HCT116 (cell line): ENCODE data around the gene SPP2. TPM values are rescaled to one million over a fixed set of nuclear protein-coding genes. Genes with fewer than 3 reads are reported as not detected.

Source experiments
- ATAC-seq: fragments of 200-7000 bp; cut with Tn5 transposase; 2 replicates; pipeline ENCODE4 v1.9.1; 2020; ENCODE audit warnings: mild to moderate bottlenecking, moderate library complexity
- BruUV-seq: library from RNA; stranded (reverse); fragments of 400-500 nt; replicated peaks from 2 replicates; lab custom pipeline; 2021; lab: Mats Ljungman, UMichigan
- CTCF ChIA-PET: fragments of 300-600 bp; sonication (Branson Sonifier 250); formaldehyde crosslinking; loops from one replicate; lab custom pipeline; 2021; ENCODE audit warnings: antibody characterized with exemption; lab: Charles Lee
- POLR2A ChIA-PET: fragments of 300-600, 350-600 bp; sonication (Branson Sonifier 250); formaldehyde crosslinking; loops from one replicate; lab custom pipeline; 2021; ENCODE audit warnings: antibody characterized with exemption; lab: Charles Lee
- RAD21 ChIA-PET, 2 experiments: fragments of 300-600 bp; sonication (Branson Sonifier 250); formaldehyde crosslinking; loops; one replicate each; lab custom pipeline; 2023; ENCODE audit warnings: low total read pairs in 2 of 2; ENCODE audit not compliant: uncharacterized antibody in 2 of 2, unreplicated experiment in 2 of 2, low non-redundant PET in 1 of 2; lab: Charles Lee
- DNase-seq: peaks from one replicate; pipeline ENCODE4 v3.0.0-alpha.2; 2010; ENCODE audit warnings: low read depth, low spot score
- H2AFZ ChIP-seq: fragments of 200-600 bp; shearing (Covaris generic), sonication (generic); 2 replicates; pipeline ENCODE4 v1.6.1; 2017; ENCODE audit warnings: low read depth, mixed run types, mixed read lengths, antibody characterized with exemption, low read length; ENCODE audit not compliant: poor library complexity, severe bottlenecking
- H3K27ac ChIP-seq: 2 replicates; pipeline ENCODE4 v1.5.1; 2012; ENCODE audit warnings: low read depth, low read length
- H3K27me3 ChIP-seq: fragments of 200-600 bp; sonication (generic); 2 replicates; pipeline ENCODE4 v1.6.1; 2016; ENCODE audit warnings: mixed run types, low read length, mixed read lengths; ENCODE audit not compliant: insufficient read depth
- H3K36me3 ChIP-seq, 2 experiments: fragments of 200-500 bp in 1 of 2; fragments of 200-600 bp in 1 of 2; sonication (Bioruptor generic) in 1 of 2; sonication (generic) in 1 of 2; 2 replicates each; pipeline versions ENCODE4 v1.5.1 to v1.6.1; 2014 to 2016; ENCODE audit warnings: low read length in 2 of 2, inconsistent platforms in 1 of 2, mixed read lengths in 1 of 2, mixed run types in 1 of 2; ENCODE audit not compliant: insufficient read depth in 2 of 2, control insufficient read depth in 1 of 2
- H3K4me1 ChIP-seq, 2 experiments: fragments of 200-600 bp in 1 of 2; sonication (generic) in 1 of 2; 2 replicates each; pipeline versions ENCODE4 v1.5.1 to v1.6.1; 2012 to 2017; ENCODE audit warnings: low read length in 2 of 2, inconsistent platforms in 1 of 2, mild to moderate bottlenecking in 1 of 2, mixed read lengths in 1 of 2, mixed run types in 1 of 2, moderate library complexity in 1 of 2; ENCODE audit not compliant: insufficient read depth in 2 of 2, control insufficient read depth in 1 of 2
- H3K4me2 ChIP-seq: fragments of 200-600 bp; sonication (generic); 2 replicates; pipeline ENCODE4 v1.6.1; 2017; ENCODE audit warnings: mixed run types, low read length, mixed read lengths
- H3K4me3 ChIP-seq, 2 experiments: fragments of 200-600 bp in 1 of 2; sonication (generic) in 1 of 2; replicated peaks in 1 of 2; 2 replicates each; pipeline ENCODE4 v1.5.1; 2011 to 2016; ENCODE audit warnings: low read length in 2 of 2, control low read depth in 1 of 2, low read depth in 1 of 2, mild to moderate bottlenecking in 1 of 2, mixed read lengths in 1 of 2, mixed run types in 1 of 2
- H3K79me2 ChIP-seq: fragments of 200-600 bp; sonication (generic); 2 replicates; pipeline ENCODE4 v1.6.1; 2017; ENCODE audit warnings: mild to moderate bottlenecking, mixed run types, low read length, moderate library complexity, mixed read lengths; ENCODE audit not compliant: insufficient read depth
- H3K9ac ChIP-seq: fragments of 200-600 bp; sonication (generic); 2 replicates; pipeline ENCODE4 v1.6.1; 2016; ENCODE audit warnings: low read length, mixed read lengths
- H3K9me2 ChIP-seq: fragments of 200-600 bp; sonication (generic), shearing (Covaris generic); 2 replicates; pipeline ENCODE4 v1.6.1; 2017; ENCODE audit warnings: mixed run types, mild to moderate bottlenecking, moderate library complexity; ENCODE audit not compliant: insufficient read depth
- H3K9me3 ChIP-seq, 2 experiments: fragments of 200-500 bp in 1 of 2; fragments of 200-600 bp in 1 of 2; sonication (Bioruptor generic) in 1 of 2; sonication (generic) in 1 of 2; 2 replicates each; pipeline ENCODE4 v1.6.1; 2014 to 2017; ENCODE audit warnings: low read length in 2 of 2, mixed read lengths in 2 of 2, inconsistent platforms in 1 of 2, low read depth in 1 of 2, mild to moderate bottlenecking in 1 of 2, mixed run types in 1 of 2, moderate library complexity in 1 of 2; ENCODE audit not compliant: control insufficient read depth in 1 of 2, insufficient read depth in 1 of 2
- H4K20me1 ChIP-seq: fragments of 200-600 bp; sonication (generic), shearing (Covaris generic); 2 replicates; pipeline ENCODE4 v1.6.1; 2017; ENCODE audit warnings: mixed run types, mild to moderate bottlenecking, moderate library complexity; ENCODE audit not compliant: insufficient read depth
- CEBPB ChIP-seq: IDR thresholded peaks from 2 replicates; pipeline ENCODE4 v1.6.1; 2012; ENCODE audit warnings: low read depth
- EGR1 ChIP-seq: IDR thresholded peaks from 2 replicates; pipeline ENCODE4 v1.6.1; 2012; ENCODE audit warnings: low read depth
- EZH2 ChIP-seq: fragments of 200-600 bp; sonication (generic); IDR thresholded peaks from 2 replicates; pipeline ENCODE4 v1.6.1; 2017; ENCODE audit warnings: antibody characterized with exemption, mixed run types
- EZH2phosphoT487 ChIP-seq: fragments of 200-600 bp; IDR thresholded peaks from 2 replicates; pipeline ENCODE4 v1.6.1; 2018; ENCODE audit warnings: antibody characterized with exemption, borderline replicate concordance
- FOSL1 ChIP-seq: IDR thresholded peaks from 2 replicates; pipeline ENCODE4 v1.6.1; 2012; ENCODE audit warnings: low read depth
- POLR2A ChIP-seq: IDR thresholded peaks from 2 replicates; pipeline ENCODE4 v1.7.0; 2011; ENCODE audit warnings: borderline replicate concordance; ENCODE audit not compliant: insufficient read depth, insufficient read length; ENCODE audit errors: extremely low read depth
- POLR2AphosphoS5 ChIP-seq: IDR thresholded peaks from 2 replicates; pipeline ENCODE4 v1.6.1; 2011; ENCODE audit warnings: mild to moderate bottlenecking, low read depth, low read length, moderate library complexity
- REST ChIP-seq: IDR thresholded peaks from 2 replicates; pipeline ENCODE4 v1.6.1; 2012; ENCODE audit warnings: low read depth
- SP1 ChIP-seq: IDR thresholded peaks from 2 replicates; pipeline ENCODE4 v1.6.1; 2012; ENCODE audit warnings: low read depth
- TCF7L2 ChIP-seq: IDR thresholded peaks from 2 replicates; pipeline ENCODE4 v1.7.0; 2011; ENCODE audit warnings: borderline replicate concordance, inconsistent platforms; ENCODE audit not compliant: insufficient read depth, insufficient read length; ENCODE audit errors: extremely low read depth
- YY1 ChIP-seq: IDR thresholded peaks from 2 replicates; pipeline ENCODE4 v1.6.1; 2011; ENCODE audit warnings: low read length, low read depth, moderate library complexity, mild to moderate bottlenecking; ENCODE audit not compliant: insufficient replicate concordance; ENCODE audit errors: extremely low read depth
- ZBTB33 ChIP-seq: IDR thresholded peaks from 2 replicates; pipeline ENCODE4 v1.6.1; 2011; ENCODE audit warnings: mild to moderate bottlenecking, low read length, moderate library complexity; ENCODE audit not compliant: insufficient replicate concordance; ENCODE audit errors: extremely low read depth
- ZNF274 ChIP-seq: fragments of 200-500 bp; sonication (Bioruptor generic); IDR thresholded peaks from 2 replicates; pipeline ENCODE4 v1.6.1; 2014; ENCODE audit warnings: mild to moderate bottlenecking, low read depth, low read length, inconsistent platforms
- intact Hi-C: fragments of 100-400 bp; cut with micrococcal nuclease; formaldehyde crosslinking; loops from 2 replicates; pipeline ENCODE4 v1.10.0; 2022
- total RNA-seq: library from RNA; stranded (reverse); gene quantifications from one replicate; pipeline ENCODE4 v1.2.1, GENCODE V29; 2021; ENCODE audit not compliant: unreplicated experiment
- TF ChIP-seq, protein P1 (sequence below): IDR thresholded peaks from 2 replicates; pipeline ENCODE4 v1.6.1; 2012
- TF ChIP-seq, protein P2 (sequence below), 3 experiments: fragments of 200-600 bp in 1 of 3; sonication (generic) in 1 of 3; IDR thresholded peaks in 2 of 3; conservative IDR thresholded peaks in 1 of 3; 2 replicates each; pipeline ENCODE4 v1.5.1; 2012 to 2017; ENCODE audit warnings: low read depth in 2 of 3, low read length in 2 of 3, antibody characterized with exemption in 1 of 3, borderline replicate concordance in 1 of 3, control low read depth in 1 of 3, mild to moderate bottlenecking in 1 of 3, mixed read lengths in 1 of 3, mixed run types in 1 of 3, moderate library complexity in 1 of 3; ENCODE audit not compliant: insufficient read depth in 1 of 3

SPP2 gene
- total RNA-seq, 1 experiment from 2014 or later, result not detected

DNA sequence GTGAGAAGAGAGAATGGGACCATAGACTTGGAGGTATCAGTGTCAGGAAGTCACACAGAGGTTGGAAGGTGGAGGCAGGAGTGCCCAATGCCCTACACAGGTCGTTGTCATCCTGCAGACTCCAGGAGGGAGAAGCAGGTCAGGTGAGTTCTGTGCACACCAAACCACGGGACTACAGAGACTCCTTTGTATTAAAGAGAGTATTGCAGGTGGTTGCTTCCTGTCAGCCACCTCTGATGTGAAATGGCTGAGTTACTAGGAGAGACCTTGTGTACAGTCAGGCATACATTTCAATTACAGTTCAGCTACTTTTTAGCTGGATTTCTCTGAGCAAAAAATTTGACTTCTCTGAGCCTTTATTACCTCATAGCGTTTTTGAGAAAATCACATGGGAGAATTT lies 51.6 kb downstream of the SPP2 start (continued):
- no peak for TF ChIP-seq REST

GRCh38 chr2:234107861-234108260 lies 57.4 kb downstream of the SPP2 start:
- CTCF ChIA-PET, result no interaction called here
- intact Hi-C loops, result no loop called here
- Histone ChIP-seq H3K79me2 (no peaks in the 10 kb centered on the region), H3K4me1 (peaks cover 6 to 24% of the 10 kb centered on the region in 2 experiments; a peak in 3 of 4 replicates), H2AFZ (no peak overlapping the region), H3K9ac (no peak overlapping the region), H3K27me3 (no peaks in the 10 kb centered on the region), H3K4me3 (no peak overlapping the region), H3K36me3 (no peaks in the 10 kb centered on the region), H3K4me2 (no peak overlapping the region), H3K9me2 (no peaks in the 10 kb centered on the region), H3K9me3 (no peaks in the 10 kb centered on the region; a peak in 1 of 4 replicates), H4K20me1 (no peaks in the 10 kb centered on the region), H3K27ac (no peak overlapping the region)
- BruUV-seq, result no TSS peak
- POLR2A ChIA-PET, result no interaction called here
- DNase-seq, result no peak
- TF ChIP-seq TCF7L2 (no peak), FOSL1 (no peak), EGR1 (no peak), POLR2AphosphoS5 (no peak), SP1 (no peak), POLR2A (no peak), CEBPB (no peak), EZH2 (no peak), ZNF274 (no peak), ZBTB33 (no peak), EZH2phosphoT487 (no peak), YY1 (no peak)
- TF ChIP-seq, protein P1, sequence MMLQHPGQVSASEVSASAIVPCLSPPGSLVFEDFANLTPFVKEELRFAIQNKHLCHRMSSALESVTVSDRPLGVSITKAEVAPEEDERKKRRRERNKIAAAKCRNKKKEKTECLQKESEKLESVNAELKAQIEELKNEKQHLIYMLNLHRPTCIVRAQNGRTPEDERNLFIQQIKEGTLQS, result no peak
- TF ChIP-seq, protein P2, sequence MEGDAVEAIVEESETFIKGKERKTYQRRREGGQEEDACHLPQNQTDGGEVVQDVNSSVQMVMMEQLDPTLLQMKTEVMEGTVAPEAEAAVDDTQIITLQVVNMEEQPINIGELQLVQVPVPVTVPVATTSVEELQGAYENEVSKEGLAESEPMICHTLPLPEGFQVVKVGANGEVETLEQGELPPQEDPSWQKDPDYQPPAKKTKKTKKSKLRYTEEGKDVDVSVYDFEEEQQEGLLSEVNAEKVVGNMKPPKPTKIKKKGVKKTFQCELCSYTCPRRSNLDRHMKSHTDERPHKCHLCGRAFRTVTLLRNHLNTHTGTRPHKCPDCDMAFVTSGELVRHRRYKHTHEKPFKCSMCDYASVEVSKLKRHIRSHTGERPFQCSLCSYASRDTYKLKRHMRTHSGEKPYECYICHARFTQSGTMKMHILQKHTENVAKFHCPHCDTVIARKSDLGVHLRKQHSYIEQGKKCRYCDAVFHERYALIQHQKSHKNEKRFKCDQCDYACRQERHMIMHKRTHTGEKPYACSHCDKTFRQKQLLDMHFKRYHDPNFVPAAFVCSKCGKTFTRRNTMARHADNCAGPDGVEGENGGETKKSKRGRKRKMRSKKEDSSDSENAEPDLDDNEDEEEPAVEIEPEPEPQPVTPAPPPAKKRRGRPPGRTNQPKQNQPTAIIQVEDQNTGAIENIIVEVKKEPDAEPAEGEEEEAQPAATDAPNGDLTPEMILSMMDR (IDR thresholded peaks at IDR 0.05 in 2 of 3, conservative IDR thresholded peaks at IDR 0.05 in 1 of 3; ENCODE audit: borderline replicate concordance in 1 of 3, insufficient read depth in 1 of 3, low read depth in 2 of 3, low read length in 2 of 3), result no peak
- RAD21 ChIA-PET, result no interaction called here
- no peak for ATAC-seq
